Effector memory CD8-positive, alpha-beta T cell (primary cell): Measurements from ENCODE around the gene UPF1.
A peak's percentile ranks its signal among the peaks of the same experiment; 100 is the strongest.

Experiments
- ATAC-seq: fragments of 150-1000 bp; cut with Tn5 transposase; replicated peaks from 2 replicates; pipeline ENCODE4 v1.10.0; 2021; ENCODE audit warnings: mild to moderate bottlenecking, moderate library complexity
- DNase-seq, 3 experiments: peaks; one replicate each; pipeline ENCODE4 v3.0.0; 2021
- H3K27ac Mint-ChIP-seq, 2 donors: one replicate each; pipeline ENCODE4 v1.8.0; 2022; ENCODE audit warnings: mild to moderate bottlenecking in 2 of 2, mixed read lengths in 2 of 2, moderate library complexity in 2 of 2
- H3K27me3 Mint-ChIP-seq, 2 donors: one replicate each; pipeline ENCODE4 v1.8.0; 2022; ENCODE audit warnings: mixed read lengths in 2 of 2
- H3K36me3 Mint-ChIP-seq: one replicate; pipeline ENCODE4 v1.8.0; 2022; ENCODE audit warnings: mild to moderate bottlenecking, moderate library complexity, mixed read lengths; ENCODE audit not compliant: insufficient read depth
- H3K4me1 Mint-ChIP-seq, 2 donors: one replicate each; pipeline ENCODE4 v1.8.0; 2022; ENCODE audit warnings: low read depth in 2 of 2, mixed read lengths in 2 of 2
- H3K4me3 Mint-ChIP-seq, 2 donors: one replicate each; pipeline ENCODE4 v1.8.0; 2022; ENCODE audit warnings: mild to moderate bottlenecking in 2 of 2, mixed read lengths in 2 of 2, moderate library complexity in 2 of 2
- H3K9me3 Mint-ChIP-seq, 2 donors: one replicate each; pipeline ENCODE4 v1.8.0; 2022; ENCODE audit warnings: mixed read lengths in 2 of 2

Gene UPF1

GRCh38 chr19:18834644-18834984 lies 2.9 kb downstream of the UPF1 start:
- peaks cover 57 to 61% of the 10 kb centered on the region in 2 donors for H3K4me1 Mint-ChIP-seq
- no peaks in the 10 kb centered on the region for H3K27me3 Mint-ChIP-seq
- ATAC-seq: no peak
- H3K36me3 Mint-ChIP-seq: peaks cover 59% of the 10 kb centered on the region
- no peak for DNase-seq
- H3K9me3 Mint-ChIP-seq: no peaks in the 10 kb centered on the region
- H3K4me3 Mint-ChIP-seq: peak overlapping the region; percentile 87 to 94
- H3K27ac Mint-ChIP-seq: peak overlapping the region; percentile 88 to 96

- peak overlapping the region; percentile 51 to 66 for H3K4me3 Mint-ChIP-seq
- no peak for DNase-seq
- peaks cover 52% of the 10 kb centered on the region for H3K36me3 Mint-ChIP-seq
- peak overlapping the region; percentile 78 to 86 for H3K27ac Mint-ChIP-seq
- H3K27me3 Mint-ChIP-seq: no peaks in the 10 kb centered on the region
- no peak for ATAC-seq
- no peaks in the 10 kb centered on the region for H3K9me3 Mint-ChIP-seq
- H3K4me1 Mint-ChIP-seq: peaks cover 78 to 81% of the 10 kb centered on the region in 2 donors
Measured at GRCh38 chr19:18839465-18840287, 7.9 kb downstream of the UPF1 start.

- DNase-seq: no peak
- no peaks in the 10 kb centered on the region for H3K9me3 Mint-ChIP-seq
- H3K4me3 Mint-ChIP-seq: peak overlapping the region; percentile 65 to 66
- H3K27me3 Mint-ChIP-seq: no peaks in the 10 kb centered on the region
- H3K4me1 Mint-ChIP-seq: peaks cover 76 to 79% of the 10 kb centered on the region in 2 donors
- peak overlapping the region; percentile 78 to 86 for H3K27ac Mint-ChIP-seq
- peaks cover 48% of the 10 kb centered on the region for H3K36me3 Mint-ChIP-seq
- ATAC-seq: no peak
Measured at GRCh38 chr19:18840288-18841267, 8.8 kb downstream of the UPF1 start.

GRCh38 chr19:18841400-18841799 lies 9.6 kb downstream of the UPF1 start:
- H3K4me1 Mint-ChIP-seq: peaks cover 74 to 79% of the 10 kb centered on the region in 2 donors
- H3K9me3 Mint-ChIP-seq: no peaks in the 10 kb centered on the region
- no peaks in the 10 kb centered on the region for H3K27me3 Mint-ChIP-seq
- ATAC-seq (no peak), DNase-seq (no peak)
- peak overlapping the region; percentile 65 to 66 for H3K4me3 Mint-ChIP-seq
- peak overlapping the region; percentile 78 to 86 for H3K27ac Mint-ChIP-seq
- peaks cover 46% of the 10 kb centered on the region for H3K36me3 Mint-ChIP-seq

- peak overlapping the region; percentile 77 to 78 for H3K27ac Mint-ChIP-seq
- peaks cover 46% of the 10 kb centered on the region for H3K36me3 Mint-ChIP-seq
- no peaks in the 10 kb centered on the region for H3K27me3 Mint-ChIP-seq
- ATAC-seq: no peak
- DNase-seq: no peak
- H3K4me3 Mint-ChIP-seq: peak overlapping the region; percentile 65 to 66
- H3K9me3 Mint-ChIP-seq: no peaks in the 10 kb centered on the region
- peaks cover 75 to 81% of the 10 kb centered on the region in 2 donors for H3K4me1 Mint-ChIP-seq
Measured at GRCh38 chr19:18842166-18842565, 10.4 kb downstream of the UPF1 start.

GRCh38 chr19:18843960-18844359 lies 12.2 kb downstream of the UPF1 start:
- peaks cover 46% of the 10 kb centered on the region for H3K36me3 Mint-ChIP-seq
- H3K4me1 Mint-ChIP-seq: peaks cover 72% of the 10 kb centered on the region in 2 donors
- H3K4me3 Mint-ChIP-seq: peak overlapping the region; percentile 68 to 72
- ATAC-seq: peak; percentile 18
- H3K27ac Mint-ChIP-seq: peak overlapping the region; percentile 77 to 88
- no peak for DNase-seq
- no peaks in the 10 kb centered on the region for H3K9me3 Mint-ChIP-seq
- H3K27me3 Mint-ChIP-seq: no peaks in the 10 kb centered on the region

GRCh38 chr19:18844806-18845329 lies 13.1 kb downstream of the UPF1 start:
- Mint-ChIP-seq H3K9me3 (no peaks in the 10 kb centered on the region), H3K27ac (peak overlapping the region; percentile 77 to 88)
- no peak for DNase-seq

GRCh38 chr19:18845961-18846360 lies 14.2 kb downstream of the UPF1 start:
- Mint-ChIP-seq H3K4me1 (peaks cover 71 to 76% of the 10 kb centered on the region in 2 donors), H3K36me3 (peaks cover 50% of the 10 kb centered on the region)

More at GRCh38 chr19:18844806-18845329, 13.1 kb downstream of the UPF1 start:
- Mint-ChIP-seq H3K27me3 (no peaks in the 10 kb centered on the region), H3K36me3 (peaks cover 45% of the 10 kb centered on the region), H3K4me1 (peaks cover 77 to 79% of the 10 kb centered on the region in 2 donors), H3K4me3 (peak overlapping the region; percentile 68 to 72)
- no peak for ATAC-seq

GRCh38 chr19:18846862-18847548 lies 15.2 kb downstream of the UPF1 start:
- peak; percentile 68 for ATAC-seq
- H3K27ac Mint-ChIP-seq: peak overlapping the region; percentile 62 to 82
- H3K4me1 Mint-ChIP-seq: peaks cover 61 to 65% of the 10 kb centered on the region in 2 donors
- DNase-seq: peak; percentile 44 to 64 (median 61)
- H3K27me3 Mint-ChIP-seq: no peaks in the 10 kb centered on the region
- H3K4me3 Mint-ChIP-seq: peak overlapping the region; percentile 45 to 53
- H3K9me3 Mint-ChIP-seq: no peaks in the 10 kb centered on the region
- H3K36me3 Mint-ChIP-seq: peaks cover 60% of the 10 kb centered on the region

More at GRCh38 chr19:18845961-18846360, 14.2 kb downstream of the UPF1 start:
- ATAC-seq (no peak), DNase-seq (no peak)
- Mint-ChIP-seq H3K9me3 (no peaks in the 10 kb centered on the region), H3K27ac (peak overlapping the region; percentile 56 to 62), H3K27me3 (no peaks in the 10 kb centered on the region), H3K4me3 (peak overlapping the region; percentile 13 to 53)

GRCh38 chr19:18847549-18848463 lies 16.0 kb downstream of the UPF1 start:
- no peak for DNase-seq
- peaks cover 58 to 61% of the 10 kb centered on the region in 2 donors for H3K4me1 Mint-ChIP-seq

GRCh38 chr19:18848878-18849661 lies 17.3 kb downstream of the UPF1 start:
- Mint-ChIP-seq H3K36me3 (peaks cover 71% of the 10 kb centered on the region), H3K27me3 (no peaks in the 10 kb centered on the region), H3K27ac (peak overlapping the region; percentile 83 to 90), H3K9me3 (no peaks in the 10 kb centered on the region), H3K4me3 (peak overlapping the region; percentile 47 to 76), H3K4me1 (peaks cover 45 to 49% of the 10 kb centered on the region in 2 donors)
- DNase-seq (no peak), ATAC-seq (no peak)

More at GRCh38 chr19:18847549-18848463, 16.0 kb downstream of the UPF1 start:
- Mint-ChIP-seq H3K27ac (peak overlapping the region; percentile 82 to 90), H3K9me3 (no peaks in the 10 kb centered on the region), H3K4me3 (peak overlapping the region in 1 of 2 donors; percentile 53), H3K36me3 (peaks cover 62% of the 10 kb centered on the region), H3K27me3 (no peaks in the 10 kb centered on the region)
- no peak for ATAC-seq
